Measurements from ENCODE around the gene ETV6. TPM values are rescaled to one million over a fixed set of nuclear protein-coding genes. Genes with fewer than 3 reads are reported as not detected.

The ETV6 gene
- total and polyA plus RNA-seq, 9 of the 15 experiments (the other 6 are each of a cell fraction or from before 2014, with no cell fraction given), result 0.81 to 12.7 (median 4.1) TPM

DNA sequence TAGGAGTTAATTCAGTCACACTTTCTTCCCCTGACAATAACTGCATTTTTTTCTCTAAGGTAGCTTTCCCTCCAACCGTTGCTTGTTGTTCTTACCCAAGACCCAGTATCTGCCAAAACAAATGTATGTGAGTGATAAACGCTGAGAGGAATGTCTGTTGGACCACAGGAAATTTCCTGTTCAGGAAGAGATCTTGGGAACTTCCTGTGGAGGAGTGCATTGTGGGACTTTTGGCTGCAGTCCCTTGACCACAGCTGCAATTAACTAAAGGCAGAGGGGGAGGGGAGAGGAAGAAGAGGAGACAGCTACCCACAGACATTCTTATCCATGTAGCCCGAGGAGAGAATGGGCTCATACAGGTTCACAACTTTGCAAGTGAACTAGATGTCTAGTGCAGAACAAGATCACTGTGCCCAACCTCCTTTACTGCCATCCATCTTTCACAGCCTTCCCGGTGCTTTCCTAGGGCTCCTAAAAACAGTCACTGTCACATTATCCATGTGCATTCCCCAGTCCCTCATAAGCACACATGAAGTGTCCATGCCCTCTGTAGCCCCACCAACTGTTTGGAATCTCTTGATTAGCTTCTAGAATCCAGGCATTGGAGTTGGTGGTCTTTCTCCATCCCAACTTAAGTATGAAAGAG, 149.5 kb downstream of the ETV6 start (continued):
- no peak for TF ChIP-seq PRPF4 (IDR thresholded peaks at IDR 0.05; ENCODE audit: insufficient read depth, low read depth, low read length, poor library complexity, severe bottlenecking)
- TF ChIP-seq SMARCA4 (IDR thresholded peaks at IDR 0.05), result peak; percentile 69; the same call in 1 of the 2 replicates
- TF ChIP-seq ZNF76 (CRISPR knock-in tag; IDR thresholded peaks at IDR 0.05; ENCODE audit: borderline replicate concordance), result no peak
- TF ChIP-seq, protein P1, sequence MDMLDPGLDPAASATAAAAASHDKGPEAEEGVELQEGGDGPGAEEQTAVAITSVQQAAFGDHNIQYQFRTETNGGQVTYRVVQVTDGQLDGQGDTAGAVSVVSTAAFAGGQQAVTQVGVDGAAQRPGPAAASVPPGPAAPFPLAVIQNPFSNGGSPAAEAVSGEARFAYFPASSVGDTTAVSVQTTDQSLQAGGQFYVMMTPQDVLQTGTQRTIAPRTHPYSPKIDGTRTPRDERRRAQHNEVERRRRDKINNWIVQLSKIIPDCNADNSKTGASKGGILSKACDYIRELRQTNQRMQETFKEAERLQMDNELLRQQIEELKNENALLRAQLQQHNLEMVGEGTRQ (CRISPR knock-in tag; IDR thresholded peaks at IDR 0.05), result no peak
- no peak for TF ChIP-seq ZNF263 (CRISPR knock-in tag; IDR thresholded peaks at IDR 0.05; ENCODE audit: borderline replicate concordance)
- no peak for TF ChIP-seq KAT8 (IDR thresholded peaks at IDR 0.05; ENCODE audit: low read depth)
- no peak for TF ChIP-seq KDM5B (IDR thresholded peaks at IDR 0.05; ENCODE audit: insufficient replicate concordance, low read depth, low read length)
- no peak for TF ChIP-seq ZNF253 (CRISPR knock-in tag; conservative IDR thresholded peaks at IDR 0.05)
- TF ChIP-seq PURB (CRISPR knock-in tag; IDR thresholded peaks at IDR 0.05; ENCODE audit: low read depth), result no peak
- TF ChIP-seq, protein P2, sequence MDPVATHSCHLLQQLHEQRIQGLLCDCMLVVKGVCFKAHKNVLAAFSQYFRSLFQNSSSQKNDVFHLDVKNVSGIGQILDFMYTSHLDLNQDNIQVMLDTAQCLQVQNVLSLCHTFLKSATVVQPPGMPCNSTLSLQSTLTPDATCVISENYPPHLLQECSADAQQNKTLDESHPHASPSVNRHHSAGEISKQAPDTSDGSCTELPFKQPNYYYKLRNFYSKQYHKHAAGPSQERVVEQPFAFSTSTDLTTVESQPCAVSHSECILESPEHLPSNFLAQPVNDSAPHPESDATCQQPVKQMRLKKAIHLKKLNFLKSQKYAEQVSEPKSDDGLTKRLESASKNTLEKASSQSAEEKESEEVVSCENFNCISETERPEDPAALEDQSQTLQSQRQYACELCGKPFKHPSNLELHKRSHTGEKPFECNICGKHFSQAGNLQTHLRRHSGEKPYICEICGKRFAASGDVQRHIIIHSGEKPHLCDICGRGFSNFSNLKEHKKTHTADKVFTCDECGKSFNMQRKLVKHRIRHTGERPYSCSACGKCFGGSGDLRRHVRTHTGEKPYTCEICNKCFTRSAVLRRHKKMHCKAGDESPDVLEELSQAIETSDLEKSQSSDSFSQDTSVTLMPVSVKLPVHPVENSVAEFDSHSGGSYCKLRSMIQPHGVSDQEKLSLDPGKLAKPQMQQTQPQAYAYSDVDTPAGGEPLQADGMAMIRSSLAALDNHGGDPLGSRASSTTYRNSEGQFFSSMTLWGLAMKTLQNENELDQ (CRISPR knock-in tag; IDR thresholded peaks at IDR 0.05; ENCODE audit: borderline replicate concordance), result no peak
- TF ChIP-seq, protein P3, sequence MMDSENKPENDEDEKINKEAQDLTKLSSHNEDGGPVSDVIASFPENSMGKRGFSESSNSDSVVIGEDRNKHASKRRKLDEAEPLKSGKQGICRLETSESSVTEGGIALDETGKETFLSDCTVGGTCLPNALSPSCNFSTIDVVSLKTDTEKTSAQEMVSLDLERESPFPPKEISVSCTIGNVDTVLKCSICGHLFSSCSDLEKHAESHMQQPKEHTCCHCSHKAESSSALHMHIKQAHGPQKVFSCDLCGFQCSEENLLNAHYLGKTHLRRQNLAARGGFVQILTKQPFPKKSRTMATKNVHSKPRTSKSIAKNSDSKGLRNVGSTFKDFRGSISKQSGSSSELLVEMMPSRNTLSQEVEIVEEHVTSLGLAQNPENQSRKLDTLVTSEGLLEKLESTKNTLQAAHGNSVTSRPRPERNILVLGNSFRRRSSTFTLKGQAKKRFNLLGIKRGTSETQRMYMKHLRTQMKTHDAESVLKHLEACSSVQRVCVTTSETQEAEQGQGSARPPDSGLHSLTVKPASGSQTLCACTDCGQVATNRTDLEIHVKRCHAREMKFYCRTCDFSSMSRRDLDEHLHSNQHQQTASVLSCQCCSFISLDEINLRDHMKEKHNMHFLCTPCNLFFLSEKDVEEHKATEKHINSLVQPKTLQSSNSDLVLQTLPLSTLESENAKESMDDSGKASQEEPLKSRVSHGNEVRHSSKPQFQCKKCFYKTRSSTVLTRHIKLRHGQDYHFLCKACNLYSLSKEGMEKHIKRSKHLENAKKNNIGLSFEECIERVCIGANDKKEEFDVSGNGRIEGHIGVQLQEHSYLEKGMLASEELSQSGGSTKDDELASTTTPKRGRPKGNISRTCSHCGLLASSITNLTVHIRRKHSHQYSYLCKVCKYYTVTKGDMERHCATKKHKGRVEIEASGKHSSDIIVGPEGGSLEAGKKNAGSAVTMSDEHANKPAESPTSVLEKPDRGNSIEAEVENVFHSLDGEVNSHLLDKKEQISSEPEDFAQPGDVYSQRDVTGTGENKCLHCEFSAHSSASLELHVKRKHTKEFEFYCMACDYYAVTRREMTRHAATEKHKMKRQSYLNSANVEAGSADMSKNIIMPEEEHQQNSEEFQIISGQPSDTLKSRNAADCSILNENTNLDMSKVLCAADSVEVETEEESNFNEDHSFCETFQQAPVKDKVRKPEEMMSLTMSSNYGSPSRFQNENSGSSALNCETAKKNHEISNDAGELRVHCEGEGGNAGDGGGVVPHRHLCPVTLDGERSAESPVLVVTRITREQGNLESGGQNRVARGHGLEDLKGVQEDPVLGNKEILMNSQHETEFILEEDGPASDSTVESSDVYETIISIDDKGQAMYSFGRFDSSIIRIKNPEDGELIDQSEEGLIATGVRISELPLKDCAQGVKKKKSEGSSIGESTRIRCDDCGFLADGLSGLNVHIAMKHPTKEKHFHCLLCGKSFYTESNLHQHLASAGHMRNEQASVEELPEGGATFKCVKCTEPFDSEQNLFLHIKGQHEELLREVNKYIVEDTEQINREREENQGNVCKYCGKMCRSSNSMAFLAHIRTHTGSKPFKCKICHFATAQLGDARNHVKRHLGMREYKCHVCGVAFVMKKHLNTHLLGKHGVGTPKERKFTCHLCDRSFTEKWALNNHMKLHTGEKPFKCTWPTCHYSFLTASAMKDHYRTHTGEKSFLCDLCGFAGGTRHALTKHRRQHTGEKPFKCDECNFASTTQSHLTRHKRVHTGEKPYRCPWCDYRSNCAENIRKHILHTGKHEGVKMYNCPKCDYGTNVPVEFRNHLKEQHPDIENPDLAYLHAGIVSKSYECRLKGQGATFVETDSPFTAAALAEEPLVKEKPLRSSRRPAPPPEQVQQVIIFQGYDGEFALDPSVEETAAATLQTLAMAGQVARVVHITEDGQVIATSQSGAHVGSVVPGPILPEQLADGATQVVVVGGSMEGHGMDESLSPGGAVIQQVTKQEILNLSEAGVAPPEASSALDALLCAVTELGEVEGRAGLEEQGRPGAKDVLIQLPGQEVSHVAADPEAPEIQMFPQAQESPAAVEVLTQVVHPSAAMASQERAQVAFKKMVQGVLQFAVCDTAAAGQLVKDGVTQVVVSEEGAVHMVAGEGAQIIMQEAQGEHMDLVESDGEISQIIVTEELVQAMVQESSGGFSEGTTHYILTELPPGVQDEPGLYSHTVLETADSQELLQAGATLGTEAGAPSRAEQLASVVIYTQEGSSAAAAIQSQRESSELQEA (IDR thresholded peaks at IDR 0.05; ENCODE audit: low read depth), result no peak
- TF ChIP-seq PHTF2 (CRISPR knock-in tag; IDR thresholded peaks at IDR 0.05), result no peak
- TF ChIP-seq, protein P4, sequence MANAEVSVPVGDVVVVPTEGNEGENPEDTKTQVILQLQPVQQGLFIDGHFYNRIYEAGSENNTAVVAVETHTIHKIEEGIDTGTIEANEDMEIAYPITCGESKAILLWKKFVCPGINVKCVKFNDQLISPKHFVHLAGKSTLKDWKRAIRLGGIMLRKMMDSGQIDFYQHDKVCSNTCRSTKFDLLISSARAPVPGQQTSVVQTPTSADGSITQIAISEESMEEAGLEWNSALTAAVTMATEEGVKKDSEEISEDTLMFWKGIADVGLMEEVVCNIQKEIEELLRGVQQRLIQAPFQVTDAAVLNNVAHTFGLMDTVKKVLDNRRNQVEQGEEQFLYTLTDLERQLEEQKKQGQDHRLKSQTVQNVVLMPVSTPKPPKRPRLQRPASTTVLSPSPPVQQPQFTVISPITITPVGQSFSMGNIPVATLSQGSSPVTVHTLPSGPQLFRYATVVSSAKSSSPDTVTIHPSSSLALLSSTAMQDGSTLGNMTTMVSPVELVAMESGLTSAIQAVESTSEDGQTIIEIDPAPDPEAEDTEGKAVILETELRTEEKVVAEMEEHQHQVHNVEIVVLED (CRISPR knock-in tag; IDR thresholded peaks at IDR 0.05), result no peak
